ACC112 (cell line): ENCODE measurements around the gene AUTS2.
"Not testable (repeated sequence)": the region's sequence is repeated elsewhere in the genome, so short reads cannot be mapped to it uniquely, and the experiment has no call there.

ENCODE experiments used
- H2AFZ ChIP-seq: fragments of 200-600 bp; sonication (generic); one replicate; pipeline ENCODE4 v1.6.0; 2017; ENCODE audit warnings: antibody characterized with exemption, low read length; ENCODE audit not compliant: unreplicated experiment
- H3K27ac ChIP-seq: fragments of 200-600 bp; sonication (generic); 2 replicates; pipeline ENCODE4 v1.5.1; 2014; ENCODE audit warnings: low read depth, mild to moderate bottlenecking, antibody characterized with exemption, low read length, moderate library complexity
- H3K27me3 ChIP-seq: fragments of 200-600 bp; sonication (generic); 2 replicates; pipeline ENCODE4 v1.6.1; 2014; ENCODE audit warnings: mild to moderate bottlenecking, antibody characterized with exemption, low read length, moderate library complexity, mixed read lengths; ENCODE audit not compliant: insufficient read depth
- H3K36me3 ChIP-seq: fragments of 200-600 bp; sonication (generic); 2 replicates; pipeline ENCODE4 v1.6.1; 2016; ENCODE audit warnings: mild to moderate bottlenecking, antibody characterized with exemption, low read length, moderate library complexity, mixed read lengths; ENCODE audit not compliant: insufficient read depth
- H3K4me1 ChIP-seq: fragments of 200-600 bp; sonication (generic); one replicate; pipeline ENCODE4 v1.6.1; 2016; ENCODE audit warnings: low read length, mixed read lengths; ENCODE audit not compliant: insufficient read depth, unreplicated experiment, control insufficient read depth
- H3K4me3 ChIP-seq: fragments of 200-600 bp; sonication (generic); 2 replicates; pipeline ENCODE4 v1.5.1; 2014; ENCODE audit warnings: mild to moderate bottlenecking, low read depth, low read length
- H3K79me2 ChIP-seq: fragments of 200-600 bp; sonication (generic); one replicate; pipeline ENCODE4 v1.6.0; 2016; ENCODE audit warnings: low read length; ENCODE audit not compliant: control insufficient read depth, unreplicated experiment, insufficient read depth

Gene AUTS2

GRCh38 chr7:70797109-70797514 is 1198.8 kb downstream of the AUTS2 start:
- H3K27ac ChIP-seq, result no peak overlapping the region
- no peaks in the 10 kb centered on the region for H3K27me3 ChIP-seq
- H3K4me3 ChIP-seq, result no peak overlapping the region
- H3K36me3 ChIP-seq, result no peaks in the 10 kb centered on the region
- H3K79me2 ChIP-seq, result no peaks in the 10 kb centered on the region
- no peak overlapping the region for H2AFZ ChIP-seq
- no peaks in the 10 kb centered on the region for H3K4me1 ChIP-seq

- no peaks in the 10 kb centered on the region for H3K79me2 ChIP-seq
- no peaks in the 10 kb centered on the region for H3K27me3 ChIP-seq
- no peak overlapping the region for H3K27ac ChIP-seq
- no peak overlapping the region for H2AFZ ChIP-seq
- no peaks in the 10 kb centered on the region for H3K36me3 ChIP-seq
- H3K4me3 ChIP-seq, result no peak overlapping the region
- H3K4me1 ChIP-seq, result no peaks in the 10 kb centered on the region
Observed at GRCh38 chr7:70799841-70800405, 1201.6 kb downstream of the AUTS2 start.

GRCh38 chr7:70805360-70805759 is 1207.1 kb downstream of the AUTS2 start:
- H3K4me3 ChIP-seq, result no peak overlapping the region

GRCh38 chr7:70807650-70808049 is 1209.4 kb downstream of the AUTS2 start:
- H2AFZ ChIP-seq, result no peak overlapping the region
- no peaks in the 10 kb centered on the region for H3K79me2 ChIP-seq
- no peak overlapping the region for H3K4me3 ChIP-seq
- no peaks in the 10 kb centered on the region for H3K27me3 ChIP-seq
- H3K4me1 ChIP-seq, result no peaks in the 10 kb centered on the region
- no peak overlapping the region for H3K27ac ChIP-seq
- no peaks in the 10 kb centered on the region for H3K36me3 ChIP-seq

More at GRCh38 chr7:70805360-70805759, 1207.1 kb downstream of the AUTS2 start:
- Histone ChIP-seq H3K4me1 (no peaks in the 10 kb centered on the region), H3K27ac (no peak overlapping the region), H2AFZ (no peak overlapping the region), H3K27me3 (no peaks in the 10 kb centered on the region), H3K79me2 (no peaks in the 10 kb centered on the region), H3K36me3 (no peaks in the 10 kb centered on the region)

- no peaks in the 10 kb centered on the region for H3K4me1 ChIP-seq
- H3K27me3 ChIP-seq, result no peaks in the 10 kb centered on the region
- no peak overlapping the region for H3K27ac ChIP-seq
- H3K36me3 ChIP-seq, result no peaks in the 10 kb centered on the region
- H3K79me2 ChIP-seq, result no peaks in the 10 kb centered on the region
- no peak overlapping the region for H3K4me3 ChIP-seq
- no peak overlapping the region for H2AFZ ChIP-seq
Observed at GRCh38 chr7:70808876-70809275, 1210.6 kb downstream of the AUTS2 start.

- Histone ChIP-seq H3K79me2 (no peaks in the 10 kb centered on the region), H3K4me1 (no peaks in the 10 kb centered on the region), H2AFZ (no peak overlapping the region), H3K4me3 (no peak overlapping the region), H3K36me3 (no peaks in the 10 kb centered on the region), H3K27ac (no peak overlapping the region), H3K27me3 (no peaks in the 10 kb centered on the region)
Observed at GRCh38 chr7:70810558-70811139, 1212.4 kb downstream of the AUTS2 start.

- Histone ChIP-seq H2AFZ (no peak overlapping the region), H3K27me3 (no peaks in the 10 kb centered on the region), H3K79me2 (no peaks in the 10 kb centered on the region), H3K4me3 (no peak overlapping the region), H3K4me1 (no peaks in the 10 kb centered on the region), H3K27ac (no peak overlapping the region), H3K36me3 (no peaks in the 10 kb centered on the region)
Observed at GRCh38 chr7:70812511-70812910, 1214.2 kb downstream of the AUTS2 start.

GRCh38 chr7:70822490-70822889 is 1224.2 kb downstream of the AUTS2 start:
- H3K36me3 ChIP-seq, H3K27me3 ChIP-seq, H3K4me1 ChIP-seq: not testable (repeated sequence)

GRCh38 chr7:70829221-70830059 is 1231.2 kb downstream of the AUTS2 start:
- H3K27ac ChIP-seq, result no peak overlapping the region
- no peaks in the 10 kb centered on the region for H3K4me1 ChIP-seq
- no peak overlapping the region for H3K4me3 ChIP-seq
- no peak overlapping the region for H2AFZ ChIP-seq
- H3K27me3 ChIP-seq, result no peaks in the 10 kb centered on the region
- no peaks in the 10 kb centered on the region for H3K36me3 ChIP-seq
- H3K79me2 ChIP-seq, result no peaks in the 10 kb centered on the region

More at GRCh38 chr7:70822490-70822889, 1224.2 kb downstream of the AUTS2 start:
- not testable (repeated sequence) for H3K27ac ChIP-seq, H2AFZ ChIP-seq, H3K79me2 ChIP-seq, H3K4me3 ChIP-seq

GRCh38 chr7:70830060-70830395 is 1231.8 kb downstream of the AUTS2 start:
- Histone ChIP-seq H3K36me3 (no peaks in the 10 kb centered on the region), H3K27me3 (no peaks in the 10 kb centered on the region), H3K4me3 (no peak overlapping the region), H3K4me1 (no peaks in the 10 kb centered on the region), H2AFZ (no peak overlapping the region), H3K27ac (no peak overlapping the region), H3K79me2 (no peaks in the 10 kb centered on the region)

GRCh38 chr7:70830426-70830825 is 1232.2 kb downstream of the AUTS2 start:
- Histone ChIP-seq H3K27ac (no peak overlapping the region), H3K27me3 (no peaks in the 10 kb centered on the region), H3K79me2 (no peaks in the 10 kb centered on the region), H3K4me3 (no peak overlapping the region), H3K4me1 (no peaks in the 10 kb centered on the region), H2AFZ (no peak overlapping the region), H3K36me3 (no peaks in the 10 kb centered on the region)
